GM19239 (cell line): ENCODE data around the gene PRICKLE2.
"Not testable (repeated sequence)": the region's sequence is repeated elsewhere in the genome, so short reads cannot be mapped to it uniquely, and the experiment has no call there.

Experiments
- DNase-seq: peaks from one replicate; pipeline ENCODE4 v3.0.0; 2011; ENCODE audit warnings: low spot score; ENCODE audit not compliant: insufficient read length
- FAIRE-seq: peaks from 2 replicates; lab custom pipeline; 2011; peaks lifted over from hg19 to GRCh38; lab: Jason Lieb, UNC

The PRICKLE2 gene

GRCh38 chr3:64110071-64110470 lies 115.2 kb downstream of the PRICKLE2 start:
- DNase-seq = no peak
- no peak for FAIRE-seq

GRCh38 chr3:64109438-64109837 lies 115.8 kb downstream of the PRICKLE2 start:
- no peak for FAIRE-seq
- DNase-seq = no peak

DNA sequence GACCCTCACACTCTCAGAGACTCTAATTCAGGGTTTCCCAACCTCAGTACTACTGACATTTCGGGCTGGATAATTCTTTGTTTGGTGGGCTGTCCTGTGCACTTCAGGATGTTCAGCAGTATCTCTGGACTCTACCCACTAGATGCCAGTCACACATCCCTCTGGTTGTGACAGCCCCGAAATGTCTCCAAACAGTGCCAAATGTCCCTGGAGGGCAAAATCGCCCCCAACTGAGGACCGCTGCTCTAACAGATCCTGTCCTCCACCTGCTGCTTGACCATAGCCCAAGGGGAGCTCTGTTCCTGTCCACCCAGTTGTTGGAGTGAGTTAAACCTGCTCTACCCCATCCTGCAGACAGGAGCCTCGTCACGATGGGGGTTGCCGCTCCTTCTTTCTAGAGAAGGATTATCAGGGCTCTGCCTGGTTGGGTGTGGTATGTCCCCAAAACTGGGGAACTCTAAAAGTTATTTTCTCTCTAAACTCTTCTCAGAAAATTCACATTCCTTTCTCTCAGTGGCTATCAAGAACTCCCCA lies 116.4 kb downstream of the PRICKLE2 start:
- DNase-seq (no peak), FAIRE-seq (no peak)

- FAIRE-seq = no peak
- DNase-seq = no peak
These were observed 117.0 kb downstream of the PRICKLE2 start for GRCh38 chr3:64108231-64108630.

GRCh38 chr3:64107190-64107589 lies 118.1 kb downstream of the PRICKLE2 start:
- DNase-seq (no peak), FAIRE-seq (no peak)

- FAIRE-seq = no peak
- DNase-seq = no peak
These were observed 119.5 kb downstream of the PRICKLE2 start for GRCh38 chr3:64105816-64106215.

- DNase-seq (no peak), FAIRE-seq (no peak)
These were observed 120.6 kb downstream of the PRICKLE2 start for GRCh38 chr3:64104691-64105111.

DNA sequence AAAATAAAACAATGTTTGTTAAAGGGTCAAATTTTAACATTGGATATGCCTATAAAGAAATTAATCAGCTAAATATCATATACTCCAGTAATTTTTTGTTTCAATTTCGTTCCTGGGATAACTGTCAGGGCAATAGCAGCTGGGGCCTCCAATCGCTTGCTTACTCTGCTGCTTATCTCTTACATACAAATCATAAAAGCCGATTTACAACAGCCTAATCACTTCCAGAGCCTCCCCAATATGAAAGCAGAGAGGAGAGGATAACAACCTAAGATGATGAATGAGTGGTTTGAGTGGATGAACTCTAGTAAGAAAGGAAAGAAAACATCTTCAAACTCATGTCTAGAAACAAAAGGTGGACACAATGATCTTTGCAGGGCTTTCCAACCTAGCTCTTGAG lies 121.3 kb downstream of the PRICKLE2 start:
- FAIRE-seq (no peak), DNase-seq (no peak)

- DNase-seq (no peak), FAIRE-seq (no peak)
These were observed 122.1 kb downstream of the PRICKLE2 start for GRCh38 chr3:64103131-64103530.

- no peak for DNase-seq
- FAIRE-seq = no peak
These were observed 123.1 kb downstream of the PRICKLE2 start for GRCh38 chr3:64102147-64102546.

GRCh38 chr3:64099316-64099715 lies 126.0 kb downstream of the PRICKLE2 start:
- DNase-seq = no peak
- FAIRE-seq = no peak

- no peak for DNase-seq
- no peak for FAIRE-seq
These were observed 126.6 kb downstream of the PRICKLE2 start for GRCh38 chr3:64098670-64099069.

GRCh38 chr3:64097920-64098319 lies 127.3 kb downstream of the PRICKLE2 start:
- FAIRE-seq (no peak), DNase-seq (no peak)

- FAIRE-seq (no peak), DNase-seq (no peak)
These were observed 129.5 kb downstream of the PRICKLE2 start for GRCh38 chr3:64095802-64096201.

DNA sequence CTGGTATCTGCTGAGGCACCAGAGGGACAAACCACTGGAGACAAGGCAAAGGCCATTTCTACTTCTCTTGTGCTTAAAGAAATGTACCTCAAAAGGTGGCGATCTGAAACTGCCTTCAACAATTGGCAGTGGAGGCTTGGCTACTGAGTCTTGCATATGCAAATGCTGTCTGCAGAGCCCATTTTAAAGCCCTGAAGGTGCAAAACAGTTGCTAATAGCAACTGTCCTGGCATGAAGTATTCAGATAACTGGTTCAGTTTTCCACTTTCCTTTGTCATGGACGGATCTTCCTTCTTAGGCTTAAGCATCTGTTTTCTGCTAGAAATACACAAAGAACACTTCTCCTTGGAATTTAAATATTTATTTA lies 130.6 kb downstream of the PRICKLE2 start:
- no peak for FAIRE-seq

DNA sequence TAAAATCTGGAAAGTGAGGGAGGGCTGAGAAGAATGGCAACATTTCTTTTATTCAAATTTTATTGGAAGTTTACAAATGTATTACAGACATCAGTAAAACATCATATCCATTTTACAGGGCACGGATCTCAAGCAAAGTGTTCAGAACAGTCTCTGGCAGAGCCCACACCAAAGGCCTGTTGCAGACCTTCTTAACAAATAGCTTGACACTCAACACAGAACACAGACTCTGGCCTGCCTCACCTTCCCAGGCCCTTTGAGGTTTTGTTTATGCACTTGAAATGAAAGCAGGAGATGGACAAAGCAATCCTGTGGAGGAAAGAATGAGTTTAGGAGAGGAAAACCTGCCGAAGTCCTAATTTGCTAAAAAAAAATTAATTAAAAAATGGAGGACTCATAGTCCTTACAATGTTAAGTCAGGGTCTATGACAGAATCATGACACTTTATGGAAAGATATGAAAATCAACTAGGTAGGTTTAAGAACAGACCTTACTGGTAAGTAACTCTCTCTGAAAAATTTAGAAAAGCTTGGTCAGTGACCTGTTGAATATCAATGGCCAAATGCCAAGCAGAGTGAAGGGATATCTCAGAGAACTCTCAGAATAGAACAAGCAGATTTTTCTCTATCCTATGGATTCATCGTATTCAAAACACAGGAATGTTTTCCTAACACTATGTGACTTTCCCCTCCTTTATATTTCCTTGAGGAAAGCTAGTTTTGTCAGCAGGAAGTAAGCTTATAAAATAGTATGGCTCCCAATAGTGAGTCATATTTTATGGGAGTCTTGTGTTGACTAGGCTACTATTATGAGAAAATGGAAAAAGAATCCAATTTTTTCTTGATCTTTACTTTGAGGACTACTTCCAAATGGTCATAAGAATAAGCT lies 131.2 kb downstream of the PRICKLE2 start:
- DNase-seq (no peak), FAIRE-seq (no peak)

More for the DNA sequence above, 130.6 kb downstream of the PRICKLE2 start:
- DNase-seq = no peak

DNA sequence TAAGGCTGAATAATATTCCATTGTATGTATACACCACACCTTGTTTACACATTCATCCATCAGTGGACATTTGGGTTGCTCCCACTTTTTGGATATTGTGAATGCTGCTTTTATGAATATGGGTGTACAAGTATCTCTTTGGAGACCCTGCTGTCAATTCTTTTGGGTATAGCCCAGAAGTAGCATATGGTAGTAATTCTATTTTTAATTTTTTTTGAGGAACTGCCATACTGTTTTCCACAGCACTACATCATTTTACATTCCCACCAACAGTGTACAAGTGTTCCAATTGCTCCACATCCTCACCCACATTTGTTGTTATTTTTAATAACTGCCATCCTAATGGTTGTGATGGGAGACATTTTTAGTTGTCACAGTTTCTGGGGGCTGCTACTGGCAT lies 132.1 kb downstream of the PRICKLE2 start:
- FAIRE-seq = no peak
- DNase-seq = no peak

DNA sequence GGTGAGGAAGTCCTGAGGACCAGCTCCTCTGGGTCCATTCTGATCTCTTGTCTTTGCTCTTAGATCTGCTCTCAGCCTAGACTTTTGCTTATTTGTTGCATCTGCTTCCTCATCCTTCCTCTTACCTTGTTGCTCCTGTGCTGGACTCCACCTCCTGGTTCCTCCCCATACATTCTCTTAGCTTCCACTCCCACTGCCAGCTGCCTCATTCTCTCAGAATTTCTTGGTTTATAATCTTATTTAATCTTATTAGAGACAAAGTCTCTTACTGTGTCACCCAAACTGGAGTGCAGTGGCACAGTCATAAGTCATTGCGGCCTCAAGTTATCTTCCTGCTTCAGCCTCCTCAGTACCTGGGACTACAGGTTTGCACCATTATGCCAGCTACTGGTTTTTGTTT lies 133.8 kb downstream of the PRICKLE2 start:
- FAIRE-seq = no peak
- DNase-seq = no peak

DNA sequence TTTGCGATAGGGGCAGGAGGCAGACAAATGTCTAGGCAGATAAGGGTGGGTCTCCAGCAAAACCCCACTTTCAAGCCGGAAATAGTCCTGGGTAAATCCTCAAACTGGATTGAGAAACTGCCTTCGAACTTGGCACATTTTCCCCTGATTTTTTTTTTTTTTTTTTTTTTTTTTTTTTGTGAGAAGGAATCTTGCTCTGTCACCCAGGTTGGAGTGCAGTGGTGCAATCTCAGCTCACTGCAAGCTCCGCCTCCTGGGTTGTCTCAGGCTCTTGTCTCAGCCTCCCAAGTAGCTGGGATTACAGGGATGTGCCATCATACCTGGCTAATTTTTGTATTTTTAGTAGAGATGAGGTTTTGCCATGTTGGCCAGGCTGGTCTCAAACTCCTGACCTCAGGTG lies 135.9 kb downstream of the PRICKLE2 start:
- FAIRE-seq, DNase-seq: not testable (repeated sequence)

DNA sequence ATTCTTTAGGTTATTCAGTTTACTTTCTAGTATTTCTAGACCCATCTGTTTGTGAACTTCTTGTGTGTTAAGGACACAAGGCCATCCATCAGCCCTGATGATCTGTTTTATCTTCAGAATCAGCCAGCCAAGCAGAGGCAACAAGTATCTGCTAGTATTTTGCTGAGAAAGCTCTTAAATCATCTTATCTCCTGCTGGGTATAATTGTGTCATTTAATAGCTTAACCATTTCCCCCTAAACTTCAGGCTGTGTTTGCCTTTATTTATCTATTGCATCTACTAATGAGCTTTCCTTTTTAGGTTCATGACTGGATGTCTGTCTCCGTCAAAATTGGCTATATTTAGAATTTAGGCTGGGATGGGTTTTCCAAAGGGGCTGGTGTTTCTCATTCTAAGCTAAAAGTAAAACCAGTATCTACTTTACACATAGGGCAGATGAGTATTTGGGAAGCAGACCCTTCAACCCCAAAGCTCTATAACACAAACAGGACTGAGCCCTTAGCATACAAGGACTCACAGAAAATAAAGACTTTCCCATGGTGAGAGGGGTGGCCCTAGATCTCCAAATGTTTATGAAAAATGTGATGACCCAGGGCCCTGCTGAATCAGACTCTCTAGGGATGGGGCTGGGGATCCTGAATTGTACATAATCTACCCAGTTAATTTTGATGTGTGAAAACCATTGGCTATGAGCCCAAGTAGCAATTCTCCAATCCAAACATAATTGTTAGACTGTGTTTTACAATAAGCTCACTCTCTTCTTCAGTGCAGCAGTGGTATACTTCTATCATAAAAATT lies 136.7 kb downstream of the PRICKLE2 start:
- FAIRE-seq = no peak
- no peak for DNase-seq
